HEK293 (cell line): ENCODE measurements around the gene MYO18B.

Experiments used
- CTCF ChIP-seq: fragments of 450-650 bp; formaldehyde crosslinking; IDR thresholded peaks from 2 replicates; pipeline ENCODE4 v1.5.1; 2016; ENCODE audit warnings: missing biosample characterization, missing genetic modification characterization
- GLI2 ChIP-seq: fragments of 450-650 bp; formaldehyde crosslinking; IDR thresholded peaks from 2 replicates; pipeline ENCODE4; 2017; ENCODE audit warnings: missing biosample characterization, missing genetic modification characterization, low read depth, borderline replicate concordance
- YY1 ChIP-seq: fragments of 450-650 bp; formaldehyde crosslinking; IDR thresholded peaks from 2 replicates; pipeline ENCODE4 v1.5.1; 2018; ENCODE audit warnings: missing biosample characterization, missing genetic modification characterization
- ZNF140 ChIP-seq: fragments of 450-650 bp; formaldehyde crosslinking; IDR thresholded peaks from 2 replicates; pipeline ENCODE4 v1.5.1; 2016; ENCODE audit warnings: missing biosample characterization, missing genetic modification characterization
- ZNF248 ChIP-seq: fragments of 450-650 bp; formaldehyde crosslinking; IDR thresholded peaks from 2 replicates; pipeline ENCODE4 v1.5.1; 2017; ENCODE audit warnings: missing biosample characterization, missing genetic modification characterization
- ZNF416 ChIP-seq: fragments of 450-650 bp; formaldehyde crosslinking; IDR thresholded peaks from 2 replicates; pipeline ENCODE4 v1.5.1; 2016; ENCODE audit warnings: missing biosample characterization, missing genetic modification characterization
- ZNF510 ChIP-seq: fragments of 450-650 bp; formaldehyde crosslinking; IDR thresholded peaks from 2 replicates; pipeline ENCODE4 v1.5.1; 2018; ENCODE audit warnings: mild to moderate bottlenecking, missing genetic modification characterization, missing biosample characterization; ENCODE audit not compliant: insufficient replicate concordance
- ZNF561 ChIP-seq: fragments of 450-650 bp; IDR thresholded peaks from 2 replicates; pipeline ENCODE4 v1.5.1; 2018; ENCODE audit warnings: missing biosample characterization, missing genetic modification characterization, borderline replicate concordance
- ZNF585B ChIP-seq: fragments of 450-650 bp; formaldehyde crosslinking; IDR thresholded peaks from 2 replicates; pipeline ENCODE4 v1.5.1; 2016; ENCODE audit warnings: missing biosample characterization, missing genetic modification characterization
- ZNF660 ChIP-seq: fragments of 450-650 bp; IDR thresholded peaks from 2 replicates; pipeline ENCODE4 v1.5.1; 2018; ENCODE audit warnings: missing biosample characterization, mild to moderate bottlenecking, missing genetic modification characterization

- no peak for TF ChIP-seq ZNF140 (tag by site-specific recombination)
- TF ChIP-seq CTCF (tag by site-specific recombination): peak; percentile 18; the same call in 1 of the 2 replicates
- TF ChIP-seq ZNF248 (tag by site-specific recombination): no peak
- TF ChIP-seq YY1 (tag by site-specific recombination): no peak
- TF ChIP-seq ZNF660 (tag by site-specific recombination): no peak
- TF ChIP-seq ZNF416 (tag by site-specific recombination): no peak
- TF ChIP-seq ZNF561 (tag by site-specific recombination): no peak
- no peak for TF ChIP-seq ZNF510 (tag by site-specific recombination)
- TF ChIP-seq GLI2 (tag by site-specific recombination): no peak
- no peak for TF ChIP-seq ZNF585B (tag by site-specific recombination)
Measured at GRCh38 chr22:25853501-25854284, 111.7 kb downstream of the MYO18B start.
